ENCODE measurements around the gene PSMG1.

PSMG1 gene

GRCh38 chr21:39125752-39126485, 57.3 kb downstream of the PSMG1 start:
- H3K27ac ChIP-seq = no peak overlapping the region
- H3K79me2 ChIP-seq = no peaks in the 10 kb centered on the region
- no peaks in the 10 kb centered on the region for H3K36me3 ChIP-seq (ENCODE audit: control insufficient read depth, insufficient read depth, low read length)
- no peak overlapping the region for H3K4me2 ChIP-seq (ENCODE audit: low read length)
- no peak overlapping the region for H3K4me3 ChIP-seq (ENCODE audit: low read depth, low read length)
- no peaks in the 10 kb centered on the region for H3K27me3 ChIP-seq (ENCODE audit: control insufficient read depth, insufficient read depth, low read length)
- TF ChIP-seq CTCF (IDR thresholded peaks at IDR 0.05) = peak; percentile 58
- no peak overlapping the region for H2AFZ ChIP-seq
- no peaks in the 10 kb centered on the region for H3K4me1 ChIP-seq
- no peaks in the 10 kb centered on the region for H3K9me3 ChIP-seq (ENCODE audit: control insufficient read depth, low read length)
- no peak overlapping the region for H3K9ac ChIP-seq

All from parathyroid adenoma (tissue), 2 donors.